ENCODE data around the gene PCNA.

GRCh38 chr20:5118220-5119142 lies 1.3 kb downstream of the PCNA start:
- no peak for TF ChIP-seq CTCF (conservative IDR thresholded peaks at IDR 0.05 in 1 of 2, IDR thresholded peaks at IDR 0.05 in 1 of 2; ENCODE audit: low read depth in 1 of 2, low read length in 2 of 2)
- TF ChIP-seq EZH2 (IDR thresholded peaks at IDR 0.05; ENCODE audit: low read length, missing control alignments) = no peak
